Suprapubic skin (tissue), 3 donors: Measurements from ENCODE around the gene ATF7IP.

Experiments
- POLR2A ChIP-seq, 2 donors: fragments of 450-650 bp; IDR thresholded peaks; one replicate each; pipeline ENCODE4 v1.6.1; 2017; ENCODE audit warnings: antibody characterized with exemption in 2 of 2, mild to moderate bottlenecking in 2 of 2, moderate library complexity in 2 of 2
- TF ChIP-seq, protein P1 (sequence below), 2 donors: fragments of 200-600 bp in 1 of 2; fragments of 450-650 bp in 1 of 2; sonication (generic) in 1 of 2; IDR thresholded peaks; one replicate each; pipeline ENCODE4 v1.5.1; 2016 to 2019; ENCODE audit warnings: antibody characterized with exemption in 2 of 2, mild to moderate bottlenecking in 1 of 2, moderate library complexity in 1 of 2

GRCh38 chr12:14366209-14367039 is 942 bp downstream of the ATF7IP start:
- TF ChIP-seq, protein P1, sequence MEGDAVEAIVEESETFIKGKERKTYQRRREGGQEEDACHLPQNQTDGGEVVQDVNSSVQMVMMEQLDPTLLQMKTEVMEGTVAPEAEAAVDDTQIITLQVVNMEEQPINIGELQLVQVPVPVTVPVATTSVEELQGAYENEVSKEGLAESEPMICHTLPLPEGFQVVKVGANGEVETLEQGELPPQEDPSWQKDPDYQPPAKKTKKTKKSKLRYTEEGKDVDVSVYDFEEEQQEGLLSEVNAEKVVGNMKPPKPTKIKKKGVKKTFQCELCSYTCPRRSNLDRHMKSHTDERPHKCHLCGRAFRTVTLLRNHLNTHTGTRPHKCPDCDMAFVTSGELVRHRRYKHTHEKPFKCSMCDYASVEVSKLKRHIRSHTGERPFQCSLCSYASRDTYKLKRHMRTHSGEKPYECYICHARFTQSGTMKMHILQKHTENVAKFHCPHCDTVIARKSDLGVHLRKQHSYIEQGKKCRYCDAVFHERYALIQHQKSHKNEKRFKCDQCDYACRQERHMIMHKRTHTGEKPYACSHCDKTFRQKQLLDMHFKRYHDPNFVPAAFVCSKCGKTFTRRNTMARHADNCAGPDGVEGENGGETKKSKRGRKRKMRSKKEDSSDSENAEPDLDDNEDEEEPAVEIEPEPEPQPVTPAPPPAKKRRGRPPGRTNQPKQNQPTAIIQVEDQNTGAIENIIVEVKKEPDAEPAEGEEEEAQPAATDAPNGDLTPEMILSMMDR (IDR thresholded peaks at IDR 0.05) = no peak
- TF ChIP-seq POLR2A (IDR thresholded peaks at IDR 0.05) = no peak
